RWPE2 (cell line): Measurements from ENCODE around the gene NAT9.
A peak's percentile ranks its signal among the peaks of the same experiment; 100 is the strongest.

Experiments
- ATAC-seq: fragments of 200-7000 bp; cut with Tn5 transposase; 3 replicates; pipeline ENCODE4 v1.9.1; 2021; ENCODE audit warnings: low read depth
- DNase-seq: peaks from one replicate; pipeline ENCODE4 v3.0.0-alpha.2; 2020; ENCODE audit warnings: low spot score
- H3K27ac ChIP-seq: fragments of 450-650 bp; 2 replicates; pipeline ENCODE4 v1.5.1; 2017; ENCODE audit warnings: mild to moderate bottlenecking; ENCODE audit not compliant: poor library complexity, severe bottlenecking
- H3K27me3 ChIP-seq: fragments of 250-450 bp; sonication (Bioruptor Pico); 2 replicates; pipeline ENCODE4 v1.5.1; 2021; ENCODE audit warnings: mild to moderate bottlenecking, moderate library complexity; ENCODE audit not compliant: insufficient read depth, poor library complexity, severe bottlenecking
- H3K36me3 ChIP-seq: fragments of 250-450 bp; sonication (Bioruptor Pico); 2 replicates; pipeline ENCODE4 v1.5.1; 2020; ENCODE audit warnings: low read depth, mild to moderate bottlenecking, moderate library complexity
- H3K4me1 ChIP-seq: fragments of 250-450 bp; sonication (Bioruptor Pico); 2 replicates; pipeline ENCODE4 v1.5.1; 2021; ENCODE audit warnings: mild to moderate bottlenecking, moderate library complexity; ENCODE audit not compliant: insufficient read depth, poor library complexity, severe bottlenecking
- H3K4me3 ChIP-seq: fragments of 250-450 bp; sonication (Bioruptor Pico); 2 replicates; pipeline ENCODE4 v1.5.1; 2021; ENCODE audit warnings: mild to moderate bottlenecking, moderate library complexity; ENCODE audit not compliant: severe bottlenecking
- H3K9me3 ChIP-seq: fragments of 250-450 bp; sonication (Bioruptor Pico); 2 replicates; pipeline ENCODE4 v1.5.1; 2021; ENCODE audit warnings: mild to moderate bottlenecking, moderate library complexity; ENCODE audit not compliant: severe bottlenecking
- TF ChIP-seq, protein P1 (sequence below): fragments of 450-650 bp; IDR thresholded peaks from one replicate; pipeline ENCODE4 v1.5.1; 2017; ENCODE audit warnings: mild to moderate bottlenecking, moderate library complexity; ENCODE audit not compliant: poor library complexity, severe bottlenecking

NAT9 gene

DNA sequence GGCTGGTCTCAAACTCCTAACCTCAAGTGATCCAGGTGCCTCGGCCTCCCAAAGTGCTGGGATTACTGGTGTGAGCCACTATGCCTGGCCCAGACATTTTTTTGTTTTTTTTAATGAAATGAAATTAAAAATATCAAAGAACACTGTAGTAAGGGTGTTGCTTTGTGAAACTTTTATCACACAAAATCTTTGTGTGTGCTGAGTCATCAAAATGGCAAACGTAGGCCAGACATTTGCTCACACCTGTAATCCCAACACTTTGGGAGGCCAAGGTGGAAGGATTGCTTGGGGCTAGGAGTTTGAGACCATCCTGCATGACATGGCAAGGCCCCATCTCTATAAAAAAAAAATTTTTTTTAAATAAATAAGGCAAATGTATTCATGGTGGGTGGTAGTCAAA is 9.7 kb downstream of the NAT9 start:
- TF ChIP-seq, protein P1, sequence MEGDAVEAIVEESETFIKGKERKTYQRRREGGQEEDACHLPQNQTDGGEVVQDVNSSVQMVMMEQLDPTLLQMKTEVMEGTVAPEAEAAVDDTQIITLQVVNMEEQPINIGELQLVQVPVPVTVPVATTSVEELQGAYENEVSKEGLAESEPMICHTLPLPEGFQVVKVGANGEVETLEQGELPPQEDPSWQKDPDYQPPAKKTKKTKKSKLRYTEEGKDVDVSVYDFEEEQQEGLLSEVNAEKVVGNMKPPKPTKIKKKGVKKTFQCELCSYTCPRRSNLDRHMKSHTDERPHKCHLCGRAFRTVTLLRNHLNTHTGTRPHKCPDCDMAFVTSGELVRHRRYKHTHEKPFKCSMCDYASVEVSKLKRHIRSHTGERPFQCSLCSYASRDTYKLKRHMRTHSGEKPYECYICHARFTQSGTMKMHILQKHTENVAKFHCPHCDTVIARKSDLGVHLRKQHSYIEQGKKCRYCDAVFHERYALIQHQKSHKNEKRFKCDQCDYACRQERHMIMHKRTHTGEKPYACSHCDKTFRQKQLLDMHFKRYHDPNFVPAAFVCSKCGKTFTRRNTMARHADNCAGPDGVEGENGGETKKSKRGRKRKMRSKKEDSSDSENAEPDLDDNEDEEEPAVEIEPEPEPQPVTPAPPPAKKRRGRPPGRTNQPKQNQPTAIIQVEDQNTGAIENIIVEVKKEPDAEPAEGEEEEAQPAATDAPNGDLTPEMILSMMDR = no peak
- Histone ChIP-seq H3K27ac (no peak overlapping the region), H3K36me3 (peaks cover 47% of the 10 kb centered on the region), H3K9me3 (no peaks in the 10 kb centered on the region), H3K27me3 (no peaks in the 10 kb centered on the region), H3K4me1 (no peaks in the 10 kb centered on the region), H3K4me3 (no peak overlapping the region)
- DNase-seq (no peak), ATAC-seq (no peak)

DNA sequence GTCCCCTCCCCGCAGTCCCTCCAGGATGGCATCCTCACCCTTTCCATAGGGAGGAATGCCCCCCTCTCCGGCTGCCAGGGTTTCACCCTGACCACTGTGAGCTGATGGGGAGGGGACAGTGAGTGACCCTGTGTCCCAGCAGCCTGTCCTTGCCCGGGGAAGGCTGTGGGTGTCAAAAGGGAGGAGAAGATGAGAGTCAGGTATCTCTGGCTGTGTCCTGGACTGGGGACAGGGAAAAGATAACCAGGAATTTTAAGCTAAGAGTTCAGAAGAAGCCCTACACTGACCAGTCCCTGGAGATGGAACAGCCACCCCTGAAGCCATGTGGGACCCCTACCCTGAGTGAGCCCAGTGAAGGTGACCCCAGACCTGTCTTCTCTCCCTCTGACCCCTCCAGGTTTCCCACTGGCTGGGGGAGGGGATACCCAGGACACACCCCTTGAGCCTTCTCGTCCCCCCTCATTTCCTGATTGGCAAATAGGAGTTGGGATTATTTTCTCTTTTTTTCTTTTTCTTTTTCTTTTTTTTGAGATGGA is 11.3 kb downstream of the NAT9 start:
- H3K27ac ChIP-seq = no peak overlapping the region

DNA sequence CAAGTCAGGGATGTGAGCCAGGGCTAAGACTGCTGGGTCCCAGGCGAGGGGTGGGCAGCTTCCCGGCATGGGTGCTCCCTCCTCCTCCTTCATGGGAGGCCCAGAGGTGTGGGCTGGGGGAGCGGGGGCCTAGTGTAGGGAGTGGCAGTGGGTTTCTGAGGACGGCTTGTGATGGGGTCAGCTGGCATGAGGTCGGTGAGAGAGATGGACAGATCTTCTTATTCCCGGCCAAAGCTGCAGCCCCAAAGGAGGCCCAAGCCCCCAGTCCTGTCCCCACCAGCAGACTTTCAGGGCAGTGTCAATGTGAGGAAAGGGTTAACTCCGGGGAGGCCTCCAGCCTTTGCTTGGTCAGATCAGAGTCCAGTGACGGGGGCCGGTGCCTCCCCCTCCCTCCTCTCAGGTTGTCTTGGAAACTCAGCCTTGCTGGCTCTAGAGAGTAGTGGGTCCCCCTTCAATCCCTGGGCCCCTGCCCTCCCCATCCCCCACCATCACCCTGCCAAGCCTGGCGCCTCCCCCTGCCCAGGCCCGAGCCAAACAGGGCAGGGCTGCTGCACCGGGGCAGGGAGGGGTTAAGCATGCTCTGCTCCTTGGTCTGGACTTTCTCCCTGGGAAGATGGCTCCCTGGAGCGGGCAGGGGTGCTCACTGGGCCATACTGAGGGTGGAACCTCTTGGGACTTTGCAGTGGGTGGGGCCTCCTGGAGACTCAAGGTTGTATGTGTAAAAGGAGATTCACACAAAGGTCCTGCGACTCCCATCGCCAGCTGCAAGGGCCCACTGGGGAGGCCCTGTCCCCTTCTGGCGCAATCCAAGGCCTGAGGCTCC is 12.4 kb downstream of the NAT9 start:
- no peak overlapping the region for H3K27ac ChIP-seq
- H3K4me3 ChIP-seq = no peak overlapping the region
- peaks cover 29% of the 10 kb centered on the region for H3K36me3 ChIP-seq
- no peaks in the 10 kb centered on the region for H3K27me3 ChIP-seq
- no peak for ATAC-seq
- TF ChIP-seq, protein P1 = no peak
- no peaks in the 10 kb centered on the region for H3K9me3 ChIP-seq
- no peak for DNase-seq
- peaks cover 24% of the 10 kb centered on the region for H3K4me1 ChIP-seq

More for the DNA sequence above, 11.3 kb downstream of the NAT9 start:
- ATAC-seq = no peak
- Histone ChIP-seq H3K9me3 (no peaks in the 10 kb centered on the region), H3K36me3 (peaks cover 35% of the 10 kb centered on the region), H3K27me3 (no peaks in the 10 kb centered on the region), H3K4me1 (peaks cover 14% of the 10 kb centered on the region), H3K4me3 (no peak overlapping the region)
- TF ChIP-seq, protein P1 = no peak
- DNase-seq = no peak

DNA sequence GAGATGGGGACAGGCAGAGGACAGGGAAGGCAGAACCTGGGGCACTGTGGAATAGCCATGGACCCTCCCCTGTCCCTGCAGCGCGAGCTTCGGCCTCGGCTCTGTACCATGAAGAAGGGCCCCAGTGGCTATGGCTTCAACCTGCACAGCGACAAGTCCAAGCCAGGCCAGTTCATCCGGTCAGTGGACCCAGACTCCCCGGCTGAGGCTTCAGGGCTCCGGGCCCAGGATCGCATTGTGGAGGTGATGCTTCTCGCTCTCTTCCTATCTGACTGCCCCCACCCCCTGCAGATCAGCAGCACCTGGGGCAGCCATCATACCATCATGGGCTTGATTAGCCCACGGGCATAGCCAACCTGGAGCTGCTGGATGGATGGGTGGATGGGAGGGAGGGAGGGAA is 14.2 kb downstream of the NAT9 start:
- no peak for DNase-seq
- Histone ChIP-seq H3K27me3 (no peaks in the 10 kb centered on the region), H3K27ac (no peak overlapping the region), H3K36me3 (peaks cover 20% of the 10 kb centered on the region; the same call in 1 of the 2 replicates), H3K4me1 (peaks cover 42% of the 10 kb centered on the region), H3K9me3 (no peaks in the 10 kb centered on the region), H3K4me3 (no peak overlapping the region)
- no peak for ATAC-seq
- TF ChIP-seq, protein P1 = no peak

DNA sequence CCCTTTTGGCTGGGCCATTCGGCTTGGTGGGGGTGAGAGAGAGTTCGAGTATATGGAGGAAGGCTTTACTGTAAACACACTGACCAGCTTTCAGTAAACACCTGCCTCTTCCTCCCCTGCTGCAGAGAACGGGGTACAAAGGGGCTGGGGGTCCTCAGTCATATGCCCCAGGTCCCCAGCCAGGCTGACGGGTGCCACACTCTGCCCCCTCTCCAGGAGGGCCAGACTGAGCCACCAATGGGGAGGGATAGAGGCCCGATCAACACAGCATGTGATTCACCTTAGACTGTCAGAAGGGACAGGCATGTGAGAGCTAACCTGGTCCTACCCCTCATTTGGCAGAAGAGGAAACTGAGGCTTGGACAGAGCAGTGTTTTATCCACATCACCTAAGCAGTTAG is 14.7 kb downstream of the NAT9 start:
- Histone ChIP-seq H3K4me3 (no peak overlapping the region), H3K9me3 (no peaks in the 10 kb centered on the region)

More for the DNA sequence above, 14.7 kb downstream of the NAT9 start:
- DNase-seq (no peak), ATAC-seq (no peak)
- TF ChIP-seq, protein P1 = no peak
- Histone ChIP-seq H3K27ac (peak overlapping the region; percentile 76), H3K27me3 (no peaks in the 10 kb centered on the region), H3K4me1 (peaks cover 42% of the 10 kb centered on the region), H3K36me3 (peaks cover 16% of the 10 kb centered on the region; the same call in 1 of the 2 replicates)
